G401 (cell line): Measurements from ENCODE around the gene NEUROD2. TPM values are rescaled to one million over a fixed set of nuclear protein-coding genes. Genes with fewer than 3 reads are reported as not detected.
"Not testable (repeated sequence)": the region's sequence is repeated elsewhere in the genome, so short reads cannot be mapped to it uniquely, and the experiment has no call there.

Experiments
- DNase-seq: peaks from one replicate; pipeline ENCODE4 v3.0.0-alpha.2; 2015; ENCODE audit warnings: low spot score
- in situ Hi-C: cut with HindIII; loops from 2 replicates; pipeline ENCODE4 v1.10.0; 2016; ENCODE audit warnings: low sequenced_read_pairs, mixed read lengths
- total RNA-seq: library from RNA; depleted of rRNA; stranded (reverse); fragments of >200 nt; shearing (Covaris generic); gene quantifications from 2 replicates; pipeline ENCODE4 v1.2.3, GENCODE V29; 2014

NEUROD2 gene
- total RNA-seq, 1 experiment from 2014 or later, result not detected

DNA sequence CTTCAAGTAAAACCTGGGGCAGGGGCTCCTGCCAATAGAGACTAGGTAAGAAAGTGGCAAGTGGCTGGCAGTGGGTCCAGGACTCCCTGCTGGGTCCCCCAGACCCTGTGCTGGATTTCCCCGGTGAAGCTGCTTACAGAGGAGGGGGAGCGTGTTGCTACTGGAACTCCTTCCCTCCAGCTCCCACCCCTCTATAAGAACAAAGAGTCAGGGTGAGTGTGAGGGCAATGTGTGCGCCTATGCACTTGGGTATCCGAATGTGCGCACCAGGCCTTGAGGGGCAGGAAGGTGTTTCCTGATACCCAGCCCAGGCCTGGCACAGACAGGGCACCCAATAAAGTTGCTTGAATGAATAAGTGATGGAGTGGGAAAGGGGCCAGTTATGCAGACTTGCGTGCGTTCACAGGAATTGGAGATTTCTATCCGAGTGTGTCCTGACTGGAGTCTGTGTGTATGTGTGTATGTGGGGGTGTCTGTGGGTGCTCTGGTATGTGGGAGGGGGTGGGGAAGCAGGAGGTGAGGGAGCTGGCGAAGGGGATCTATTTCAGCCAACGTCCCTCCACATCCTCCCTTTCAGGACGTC, 11.7 kb downstream of the NEUROD2 start:
- DNase-seq, result no peak

DNA sequence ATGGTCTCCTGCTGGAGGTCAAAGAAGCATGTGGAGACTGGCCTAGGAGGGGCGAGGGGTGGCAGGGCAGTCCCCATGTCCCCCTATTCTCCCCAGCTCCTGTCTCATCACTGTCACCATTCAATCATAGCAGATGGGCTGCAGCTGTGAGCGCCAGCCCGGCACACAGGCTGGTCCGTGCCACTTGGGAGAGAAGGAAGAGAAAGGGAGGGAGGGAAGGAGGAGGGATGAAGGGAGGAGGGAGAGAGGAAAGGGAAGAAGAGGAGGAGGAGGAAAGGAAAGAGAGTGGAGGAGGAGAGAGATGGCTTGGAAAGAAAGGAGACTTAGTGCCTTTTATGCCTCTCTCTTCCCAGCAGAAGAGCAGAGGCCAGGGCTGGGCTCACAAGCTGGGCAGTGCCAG, 12.4 kb downstream of the NEUROD2 start:
- no peak for DNase-seq
- in situ Hi-C loops, result no loop called here

More for the DNA sequence above, 11.7 kb downstream of the NEUROD2 start:
- in situ Hi-C loops, result no loop called here

DNA sequence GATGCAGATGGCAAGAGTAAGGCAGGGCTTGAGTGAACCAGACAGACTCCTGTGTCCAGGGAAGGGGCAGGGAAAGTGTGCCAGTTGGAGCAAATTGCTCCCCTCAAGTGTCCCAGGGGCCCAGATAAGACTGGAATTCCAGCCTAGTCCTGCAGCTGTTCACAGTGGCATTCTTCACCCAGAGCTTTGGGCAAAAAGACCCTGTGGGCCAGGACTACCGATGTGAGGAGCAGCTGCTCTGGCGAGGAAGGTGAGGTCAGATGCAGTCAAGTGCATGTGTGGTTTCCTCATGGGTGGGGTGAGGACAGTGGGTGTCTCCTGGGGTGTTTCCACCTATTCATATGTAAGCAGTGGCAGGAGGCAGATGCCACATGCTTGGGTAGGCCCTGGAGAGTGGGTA, 14.3 kb downstream of the NEUROD2 start:
- in situ Hi-C loops, result no loop called here
- DNase-seq, result no peak

DNA sequence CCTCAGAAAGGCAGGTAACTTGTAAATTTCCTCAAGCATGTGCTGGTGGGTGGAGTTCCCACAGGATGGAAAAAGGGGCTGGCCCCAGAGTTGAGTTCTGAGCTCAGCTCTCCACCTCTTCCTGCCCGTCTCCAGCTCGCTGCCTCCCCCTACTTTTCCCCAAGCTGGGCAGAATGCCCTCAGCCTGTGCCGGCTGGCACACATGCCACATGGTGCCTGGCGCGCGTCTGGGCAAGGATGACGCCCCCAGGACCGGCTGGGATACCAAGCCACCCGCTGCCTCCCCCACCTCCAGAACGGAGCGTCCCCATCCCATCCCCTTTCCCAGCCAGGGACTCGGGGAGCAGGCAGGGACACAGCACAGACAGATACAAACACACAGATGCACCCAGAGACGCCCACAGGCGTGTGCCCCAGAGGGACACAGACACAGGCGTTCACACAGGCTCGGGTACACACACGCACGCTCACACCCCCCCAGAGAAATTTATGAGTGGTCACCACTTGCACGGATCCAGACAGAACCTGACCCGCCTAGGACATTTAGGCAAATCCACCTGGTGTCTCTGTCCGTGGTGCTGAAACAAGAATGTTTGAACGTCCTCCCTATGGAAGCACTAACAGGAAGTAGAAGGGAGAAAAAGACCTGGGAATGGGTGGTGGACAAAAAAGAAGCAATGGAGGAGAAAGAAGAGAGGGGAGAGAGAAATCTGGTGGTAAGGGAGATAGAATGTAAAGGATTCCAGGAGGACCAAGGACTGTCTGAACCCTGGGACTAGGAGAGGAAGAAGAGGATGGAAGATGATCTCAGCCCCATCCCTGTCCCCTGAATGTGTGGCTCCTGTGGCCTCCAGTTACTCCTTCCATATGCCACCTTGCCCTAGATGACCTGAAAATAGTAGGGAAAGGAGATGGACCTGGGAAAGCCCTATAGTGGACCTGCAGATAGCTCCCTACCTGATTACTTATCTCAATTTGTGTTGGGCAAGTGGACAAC, 15.5 kb downstream of the NEUROD2 start:
- in situ Hi-C loops, result no loop called here
- DNase-seq, result peak; percentile 82

DNA sequence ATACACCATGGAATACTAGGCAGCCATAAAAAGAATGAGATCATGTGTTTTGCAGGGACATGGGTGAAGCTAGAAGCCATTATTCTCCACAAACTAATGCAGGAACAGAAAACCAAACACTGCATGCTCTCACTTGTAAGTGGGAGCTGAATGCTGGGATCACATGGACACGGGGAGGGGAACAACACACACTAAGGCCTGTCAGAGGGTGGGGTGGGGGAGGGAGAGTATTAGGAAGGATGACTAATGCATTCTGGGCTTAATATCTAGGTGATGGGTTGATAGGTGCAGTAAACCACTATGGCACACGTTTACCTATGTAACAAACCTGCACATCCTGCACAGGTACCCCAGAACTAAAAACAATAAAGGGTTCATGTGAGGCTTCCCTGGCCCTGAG, 17.5 kb downstream of the NEUROD2 start:
- in situ Hi-C loops, DNase-seq: not testable (repeated sequence)

DNA sequence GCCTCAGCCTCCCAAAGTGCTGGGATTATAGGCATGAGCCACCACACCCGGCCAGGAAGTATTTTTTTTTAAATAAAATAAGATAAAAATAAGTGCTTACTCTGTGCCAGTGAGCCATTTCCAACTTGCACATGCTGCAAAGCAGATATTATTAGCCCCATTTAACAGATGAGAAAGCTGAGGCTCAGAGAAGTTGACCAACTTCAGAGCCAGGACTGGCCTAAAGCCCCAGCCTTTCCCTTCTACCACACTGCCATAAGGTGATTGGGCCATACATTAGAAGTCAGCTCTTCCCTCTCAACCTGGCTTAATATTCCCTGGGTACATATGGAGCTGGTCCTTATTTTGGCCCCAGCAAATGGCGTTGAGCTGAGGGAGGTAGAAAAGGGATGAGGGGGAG, 25.1 kb downstream of the NEUROD2 start:
- DNase-seq, result no peak
- in situ Hi-C loops, result no loop called here

DNA sequence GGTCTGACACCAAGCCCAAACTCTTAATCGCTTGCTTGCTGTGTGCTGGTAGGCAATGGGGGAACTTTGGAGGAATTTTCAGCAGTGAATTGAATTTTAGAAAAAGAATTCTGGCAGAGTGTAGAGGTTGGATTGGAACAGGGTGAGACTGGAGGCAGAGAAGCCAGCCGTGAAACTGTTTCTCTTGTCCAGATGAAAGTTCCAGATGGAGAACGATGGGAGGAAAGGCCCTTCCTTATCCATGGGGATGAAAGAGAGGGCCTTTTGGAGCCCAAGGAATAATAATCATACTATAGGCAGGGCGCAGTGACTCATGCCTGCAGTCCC, 26.0 kb downstream of the NEUROD2 start:
- no peak for DNase-seq
- in situ Hi-C loops, result no loop called here

DNA sequence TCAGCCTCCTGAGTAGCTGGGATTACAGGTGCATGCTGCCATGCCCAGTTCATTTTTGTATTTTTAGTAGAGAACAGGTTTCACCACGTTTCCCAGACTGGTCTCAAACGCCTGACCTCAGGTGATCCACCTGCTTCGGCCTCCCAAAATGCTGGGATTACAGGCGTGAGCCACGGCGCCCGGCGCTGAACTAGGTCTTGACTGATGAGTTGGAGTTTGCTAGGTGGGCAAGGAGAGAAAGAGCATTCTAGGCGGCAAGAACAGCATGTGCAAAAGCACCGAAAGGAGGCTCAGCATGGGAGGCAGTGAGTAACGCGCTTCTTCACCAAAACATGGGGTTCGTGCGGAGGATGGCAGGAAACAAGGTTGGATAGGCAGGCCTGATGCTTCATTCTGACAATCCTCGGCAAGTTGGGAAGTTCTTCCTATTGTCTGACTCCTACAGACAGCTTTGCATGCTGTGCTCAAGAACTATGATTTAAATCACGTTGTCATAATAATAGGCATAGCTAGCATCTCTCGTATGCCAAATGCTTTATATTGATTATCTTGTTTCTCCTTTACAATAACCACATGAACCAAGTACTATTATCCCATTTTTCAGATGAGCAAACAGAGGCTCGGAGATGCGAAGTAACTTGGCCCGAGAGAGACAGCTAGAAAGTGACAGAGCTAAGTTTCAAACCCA, 26.5 kb downstream of the NEUROD2 start:
- in situ Hi-C loops, result no loop called here
- no peak for DNase-seq

DNA sequence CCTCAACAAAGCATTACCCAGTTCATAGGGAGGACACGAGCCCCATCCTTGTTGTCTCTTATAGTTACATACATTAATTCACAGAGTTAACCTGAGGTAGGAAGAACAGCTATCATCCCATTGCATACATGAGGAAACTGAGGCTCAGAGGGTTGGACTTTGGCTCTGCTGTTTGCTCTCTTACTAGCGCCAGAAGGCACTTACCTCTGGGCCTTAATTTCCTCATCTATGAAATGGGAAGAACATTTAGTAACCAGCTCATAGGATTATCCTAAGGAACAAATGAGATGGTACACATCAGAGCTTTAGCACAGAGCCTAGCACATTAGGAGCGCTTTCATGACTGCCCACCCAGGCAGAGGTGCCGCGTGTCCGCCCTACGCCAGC, 27.6 kb downstream of the NEUROD2 start:
- no peak for DNase-seq
- in situ Hi-C loops, result no loop called here

DNA sequence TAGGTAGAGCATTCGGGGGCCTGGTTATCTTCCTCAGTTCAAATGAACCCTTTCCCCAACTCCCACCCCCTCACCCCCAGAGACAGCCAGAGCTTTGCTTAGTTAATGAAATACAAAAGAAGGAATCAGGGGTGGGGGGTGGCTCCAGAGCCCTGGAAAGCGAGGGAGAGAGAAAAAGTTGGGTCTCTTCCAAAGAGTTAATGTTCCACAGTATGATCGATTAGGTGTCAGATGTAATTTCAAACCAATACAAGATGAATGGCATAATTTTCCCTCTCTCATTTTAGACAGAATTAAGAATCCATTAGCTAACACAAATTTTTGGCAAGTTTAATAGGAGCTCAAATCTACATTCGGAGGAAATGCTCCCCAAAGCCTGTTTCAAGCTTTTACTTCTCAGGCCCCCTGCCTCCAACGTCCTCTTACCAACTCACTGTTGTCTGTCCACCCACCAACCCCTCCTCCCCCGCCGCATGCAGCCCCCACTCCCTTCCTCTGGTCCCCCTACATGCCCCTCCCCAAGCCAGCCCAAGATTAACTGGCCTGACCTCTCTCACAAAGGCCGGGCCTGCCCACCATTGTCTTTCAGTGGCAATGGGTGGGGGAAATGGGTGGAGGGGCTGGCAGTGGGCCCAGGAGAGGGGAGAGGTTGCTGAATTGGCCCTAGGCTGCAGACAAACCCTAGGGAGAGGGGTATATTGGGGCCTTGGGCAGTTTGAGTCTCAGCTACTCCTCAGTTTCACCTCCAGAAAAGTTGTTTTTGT, 28.2 kb downstream of the NEUROD2 start:
- DNase-seq, result no peak

DNA sequence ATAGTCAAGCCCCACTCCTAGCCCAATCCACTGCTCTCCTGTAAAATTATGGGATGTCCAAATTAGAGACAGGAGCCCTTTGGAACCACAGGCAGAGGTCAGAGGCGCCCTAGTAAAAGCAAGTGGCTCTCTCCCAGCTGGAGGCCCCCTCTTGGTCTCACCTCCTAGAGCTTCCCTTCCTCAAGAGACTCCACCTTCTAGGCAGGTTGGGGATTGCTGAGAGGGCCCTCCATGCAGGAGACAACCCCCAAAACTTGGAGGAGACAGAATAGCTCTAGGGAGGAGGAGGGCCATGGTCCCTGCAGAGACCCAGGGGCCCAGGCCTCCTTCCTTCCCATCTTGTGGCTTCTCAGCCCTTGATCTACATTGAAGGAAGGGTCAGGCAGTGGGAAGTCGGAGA, 29.4 kb downstream of the NEUROD2 start:
- DNase-seq, result no peak
- in situ Hi-C loops, result loop anchor here (5.0 kb wide), 1 partner anchor 41 kb away; no protein-coding TSS in a partner anchor

More for the DNA sequence above, 28.2 kb downstream of the NEUROD2 start:
- in situ Hi-C loops, result loop anchor here (5.0 kb wide), 1 partner anchor 42 kb away; no protein-coding TSS in a partner anchor

DNA sequence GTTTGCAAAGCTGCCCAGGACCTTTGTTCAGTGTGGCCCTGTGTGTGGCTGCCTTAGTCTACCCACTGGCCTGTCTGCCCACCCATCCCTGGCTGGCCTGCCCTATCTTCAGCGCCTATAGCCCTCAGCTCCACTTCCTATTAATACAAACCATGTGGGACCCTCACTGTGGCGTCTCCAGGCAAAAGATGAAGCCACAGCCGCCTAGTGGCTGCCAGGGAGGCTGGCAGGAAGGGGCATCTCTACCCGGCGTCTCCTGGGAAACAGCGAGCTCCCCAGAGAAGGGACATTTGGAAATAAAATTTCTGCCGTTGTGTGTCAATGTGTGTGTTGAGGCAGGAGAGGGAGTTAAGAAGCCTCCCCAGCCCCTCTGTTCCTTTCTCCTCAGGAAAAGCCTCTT, 31.5 kb downstream of the NEUROD2 start:
- in situ Hi-C loops, result loop anchor here (5.0 kb wide), 1 partner anchor 39 kb away; no protein-coding TSS in a partner anchor
- DNase-seq, result peak; percentile 23

DNA sequence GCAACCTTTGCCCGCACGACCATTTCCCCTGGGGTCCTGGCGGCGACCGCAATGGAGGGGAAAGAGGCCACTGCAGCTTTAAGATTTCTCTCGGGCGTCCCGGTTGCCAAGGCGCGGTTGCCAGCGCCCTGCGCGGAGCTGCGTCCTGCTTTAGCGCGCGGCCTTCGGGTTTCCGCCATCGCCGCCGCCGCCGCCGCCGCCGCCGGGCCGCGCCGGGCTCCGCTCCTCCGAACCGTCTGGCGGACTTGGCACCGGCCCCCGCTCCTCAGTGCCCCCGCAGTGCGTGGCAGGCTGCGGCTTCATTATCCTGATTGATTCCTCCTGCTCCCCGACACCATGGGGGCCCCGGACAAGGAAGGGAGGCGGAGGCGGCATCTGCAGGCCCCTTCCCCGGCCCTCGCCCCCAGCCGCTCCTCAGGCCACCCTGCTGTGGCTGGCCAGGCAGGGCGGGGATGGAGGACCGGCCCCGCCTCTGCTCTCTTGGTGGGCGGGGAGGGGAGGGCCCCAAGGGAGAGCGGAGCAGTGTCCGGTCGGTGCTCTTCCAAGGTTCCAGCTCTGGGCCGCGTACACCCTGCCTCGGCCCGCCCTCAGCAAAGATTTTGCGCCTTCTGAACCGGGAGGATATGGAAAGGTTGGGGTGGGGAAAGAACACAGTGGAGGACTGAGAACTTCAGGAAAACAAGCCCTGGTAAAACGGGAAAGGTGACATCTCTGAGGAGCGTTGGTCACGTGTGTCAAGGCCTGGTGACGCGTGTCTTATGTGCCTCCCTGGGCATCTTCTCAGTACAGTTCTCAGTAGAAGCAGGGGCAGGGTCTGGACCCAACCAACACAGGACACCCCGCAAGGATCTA, 34.0 kb downstream of the NEUROD2 start:
- DNase-seq, result peak; percentile 82
- in situ Hi-C loops, result no loop called here

DNA sequence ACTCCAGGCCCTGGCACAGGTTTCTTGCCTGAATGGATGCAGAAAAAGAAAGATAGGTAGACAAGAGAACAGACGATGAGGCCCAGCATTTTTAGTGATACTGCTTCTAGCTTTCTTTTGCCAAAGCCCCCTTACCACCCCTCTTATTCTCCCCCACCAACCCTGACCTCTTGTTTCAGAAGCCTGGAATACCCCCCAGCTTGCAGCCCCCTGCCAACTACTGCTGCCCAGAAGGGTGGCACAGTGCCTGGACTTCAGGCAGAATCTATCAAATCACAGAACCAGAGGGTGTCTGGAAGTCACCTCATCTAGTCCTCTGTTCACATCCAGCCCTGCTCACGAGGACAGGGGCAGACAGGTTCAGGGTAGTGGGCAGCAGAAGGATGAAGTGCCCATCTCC, 35.6 kb downstream of the NEUROD2 start:
- in situ Hi-C loops, result no loop called here
- DNase-seq, result no peak

DNA sequence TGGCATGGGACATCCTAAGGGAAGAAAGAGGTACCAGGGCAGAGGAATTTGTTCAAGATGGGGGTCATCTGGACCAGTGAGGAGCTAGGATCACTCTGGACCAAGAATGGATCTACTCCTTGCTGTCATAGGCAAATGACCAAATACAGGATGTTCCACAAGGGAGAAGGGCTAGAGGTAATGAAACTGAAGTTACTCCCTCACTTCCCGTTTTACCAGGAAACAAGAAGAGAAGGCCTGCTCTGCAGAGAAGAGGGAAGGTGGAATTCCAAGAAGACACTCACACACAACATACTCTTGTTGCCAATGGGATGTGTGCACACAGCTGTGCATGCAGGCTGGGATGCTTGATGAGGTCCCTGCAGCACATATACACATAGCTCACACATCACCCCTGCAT, 38.6 kb downstream of the NEUROD2 start:
- in situ Hi-C loops, result no loop called here
- no peak for DNase-seq

DNA sequence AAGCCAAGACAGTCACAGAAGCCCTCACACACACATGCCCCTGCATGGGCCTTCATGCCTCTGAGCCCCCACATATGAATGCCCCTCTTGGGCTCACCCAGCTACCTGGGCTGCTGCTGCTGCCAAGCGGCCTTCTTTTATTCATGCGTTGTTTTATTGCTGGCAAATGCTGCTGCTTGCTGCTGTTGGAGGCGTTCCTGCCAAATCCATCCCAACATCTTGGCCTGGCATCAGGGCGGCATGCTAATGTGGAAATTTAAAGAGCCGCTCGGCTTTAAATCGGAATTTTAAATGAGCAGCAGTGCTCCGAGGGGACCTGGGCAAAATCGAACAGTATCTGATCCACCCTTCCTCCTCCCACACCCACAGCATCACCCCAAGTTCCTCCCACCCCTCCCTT, 39.0 kb downstream of the NEUROD2 start:
- in situ Hi-C loops, result no loop called here
- DNase-seq, result no peak

DNA sequence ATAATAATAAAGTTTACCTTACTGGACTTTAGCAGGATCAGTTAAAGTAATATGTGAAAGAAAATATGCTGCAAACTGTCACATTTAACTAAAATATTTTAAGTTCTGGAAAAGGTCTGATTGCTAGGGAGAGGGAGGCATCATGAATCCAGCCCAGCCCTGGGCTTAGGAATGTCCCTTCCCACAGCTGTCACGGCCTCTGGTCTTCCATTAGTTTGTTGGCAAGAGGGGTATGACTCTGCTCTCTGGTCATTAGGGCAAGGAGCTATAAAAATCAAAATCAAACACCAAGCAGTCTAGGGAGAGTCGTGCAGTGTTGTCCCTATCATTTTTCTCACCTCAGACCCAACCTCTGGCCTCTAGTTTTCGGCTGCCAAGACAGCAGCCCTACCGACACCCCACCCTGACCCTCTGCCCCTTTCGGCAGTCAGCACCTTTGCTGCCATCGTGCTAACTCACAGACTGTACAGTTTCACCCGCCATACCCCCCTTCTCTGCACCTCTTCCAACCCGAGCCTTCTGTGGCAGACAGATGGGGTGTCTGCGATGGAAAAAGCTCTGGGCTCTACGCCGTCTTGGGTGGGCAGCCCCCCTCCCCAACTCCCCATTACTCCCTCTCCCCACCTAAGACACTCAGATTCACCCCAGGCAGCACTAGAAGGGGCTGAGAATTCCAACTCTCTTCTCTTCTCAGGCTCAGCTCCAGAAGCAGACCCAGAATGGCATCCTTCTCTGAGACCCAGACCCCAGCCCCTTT, 41.4 kb downstream of the NEUROD2 start:
- DNase-seq, result no peak
- in situ Hi-C loops, result no loop called here
